NCI-H2171 (cell line): Measurements from ENCODE around the gene NDUFB3.
"Not testable (repeated sequence)": the region's sequence is repeated elsewhere in the genome, so short reads cannot be mapped to it uniquely, and the experiment has no call there.

Experiments
- DNase-seq: peaks from one replicate; lab custom pipeline; 2025; lab: John Stamatoyannopoulos, UW

Gene NDUFB3

DNA sequence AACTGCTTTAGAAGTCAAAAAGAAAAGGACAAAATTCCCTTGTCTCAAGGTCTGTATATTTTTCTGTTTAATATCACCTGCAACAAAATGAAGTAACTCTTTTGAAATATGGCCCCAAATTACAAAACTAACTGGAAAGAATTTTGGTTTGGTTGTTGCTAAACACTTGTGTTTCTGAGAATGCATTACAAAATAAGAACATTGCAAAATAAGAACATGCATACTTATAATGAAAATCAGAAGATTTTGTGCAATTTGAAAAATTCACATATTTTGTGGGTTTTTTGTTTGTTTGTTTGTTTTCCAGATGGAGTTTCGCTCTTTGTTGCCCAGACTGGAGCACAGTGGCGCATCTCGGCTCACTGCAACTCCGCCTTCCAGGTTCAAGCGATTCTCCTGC is 21.8 kb downstream of the NDUFB3 start:
- no peak for DNase-seq

DNA sequence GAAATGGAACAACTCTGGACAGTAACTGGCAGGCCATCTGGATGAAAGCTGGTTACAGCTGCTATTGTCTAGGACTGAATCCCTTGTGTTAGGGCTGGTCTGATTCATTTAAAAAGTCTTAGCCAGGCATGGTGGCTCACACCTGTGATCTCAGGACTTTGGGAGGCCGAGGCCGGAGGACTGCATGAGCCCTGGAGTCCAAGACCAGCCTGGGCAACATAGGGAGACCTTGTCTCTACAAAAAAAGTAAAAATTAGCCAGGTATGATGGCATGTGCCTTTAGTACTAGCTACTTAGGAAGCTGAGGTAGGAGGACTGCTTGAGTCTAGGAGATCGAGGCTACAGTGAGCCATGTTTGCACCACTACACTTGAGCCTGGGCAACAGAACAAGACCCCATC is 28.7 kb downstream of the NDUFB3 start:
- DNase-seq = no peak

DNA sequence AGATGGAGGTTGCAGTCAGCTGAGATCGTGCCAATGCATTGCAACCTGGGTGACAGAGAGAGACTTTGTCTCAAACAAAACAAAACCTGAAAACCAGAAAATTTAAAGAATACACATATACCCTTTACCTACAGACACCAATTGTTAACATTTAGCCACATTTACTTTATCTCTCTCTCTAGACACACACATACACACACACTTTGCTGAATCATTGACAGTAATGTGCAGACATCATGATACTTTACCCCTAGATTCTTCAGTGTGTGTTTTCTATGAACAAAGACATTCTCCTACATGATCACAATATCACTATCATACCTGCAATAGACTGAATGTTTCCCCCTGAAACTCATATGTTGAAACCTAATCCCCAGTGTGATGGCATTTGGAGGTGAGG is 34.0 kb downstream of the NDUFB3 start:
- no peak for DNase-seq

DNA sequence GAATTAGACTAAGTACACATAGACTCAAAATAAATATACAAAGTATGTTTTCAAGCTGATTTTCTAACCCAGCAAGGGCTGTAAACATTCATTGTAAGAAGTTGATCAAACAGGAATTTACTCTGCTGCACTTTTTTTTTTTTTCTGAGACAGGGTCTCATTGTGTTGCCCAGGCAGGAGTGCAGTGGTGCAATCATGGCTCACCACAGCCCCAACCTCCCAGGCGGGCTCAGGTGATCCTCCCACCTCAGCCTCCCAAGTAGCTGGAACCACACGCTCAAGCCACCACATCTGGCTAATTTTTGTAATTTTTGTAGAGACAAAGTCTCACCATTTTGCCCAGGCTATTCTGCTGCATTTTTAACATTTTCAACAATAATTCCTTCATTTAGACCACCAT is 35.8 kb downstream of the NDUFB3 start:
- DNase-seq = no peak

DNA sequence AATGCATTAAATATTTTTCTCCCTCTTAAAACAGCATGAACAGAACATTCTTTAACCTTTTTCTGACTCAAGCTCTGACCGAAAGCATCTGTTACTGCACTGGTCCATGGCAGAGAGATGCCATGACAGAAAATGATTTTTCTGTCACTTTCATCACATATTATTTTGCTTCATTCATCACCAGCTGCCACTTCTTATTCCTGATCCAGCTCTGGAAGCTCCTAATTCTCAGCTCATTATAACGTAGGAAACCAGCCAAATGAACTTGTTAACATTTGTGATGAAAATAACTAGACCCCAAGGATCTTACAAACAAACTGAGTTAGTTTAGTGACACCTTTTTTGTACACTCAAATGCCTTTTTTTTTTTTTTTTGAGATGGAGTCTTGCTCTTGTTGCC is 36.5 kb downstream of the NDUFB3 start:
- no peak for DNase-seq

DNA sequence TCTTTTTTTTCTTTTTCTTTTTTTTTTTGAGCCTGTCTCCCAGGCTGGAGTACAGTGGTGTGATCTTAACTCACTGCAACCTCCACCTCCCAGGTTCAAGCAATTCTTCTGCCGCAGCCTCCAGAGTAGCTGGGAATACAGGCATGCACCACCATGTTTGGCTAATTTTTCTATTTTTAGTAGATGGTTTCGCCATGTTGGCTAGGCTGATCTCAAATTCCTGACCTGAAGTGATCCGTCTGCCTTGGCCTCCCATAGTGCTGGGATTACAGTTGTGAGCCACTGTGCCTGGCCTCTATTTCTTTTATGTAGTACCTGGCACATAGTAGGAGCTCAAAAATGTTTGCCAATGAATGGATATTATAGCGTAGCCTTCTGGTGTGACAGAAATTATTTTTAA is 37.4 kb downstream of the NDUFB3 start:
- DNase-seq = no peak

DNA sequence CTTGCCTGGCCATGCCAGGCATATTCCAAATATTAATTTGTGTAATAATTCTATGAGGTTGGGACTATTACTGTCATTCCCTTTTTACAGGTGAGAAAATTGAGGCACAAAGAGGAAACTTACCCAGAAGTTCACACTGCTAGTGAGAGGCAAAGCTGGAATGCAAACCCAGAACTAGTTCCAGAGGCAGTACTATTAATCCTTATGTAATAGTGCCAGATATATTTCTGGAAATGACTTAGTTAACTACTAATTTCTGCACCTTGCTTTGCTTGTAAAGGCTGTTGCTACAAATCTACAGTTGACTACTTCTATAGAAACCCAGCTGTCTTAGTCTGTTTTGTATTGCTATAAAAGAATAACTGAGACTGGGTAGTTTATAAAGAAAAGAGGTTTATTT is 38.8 kb downstream of the NDUFB3 start:
- DNase-seq = no peak

DNA sequence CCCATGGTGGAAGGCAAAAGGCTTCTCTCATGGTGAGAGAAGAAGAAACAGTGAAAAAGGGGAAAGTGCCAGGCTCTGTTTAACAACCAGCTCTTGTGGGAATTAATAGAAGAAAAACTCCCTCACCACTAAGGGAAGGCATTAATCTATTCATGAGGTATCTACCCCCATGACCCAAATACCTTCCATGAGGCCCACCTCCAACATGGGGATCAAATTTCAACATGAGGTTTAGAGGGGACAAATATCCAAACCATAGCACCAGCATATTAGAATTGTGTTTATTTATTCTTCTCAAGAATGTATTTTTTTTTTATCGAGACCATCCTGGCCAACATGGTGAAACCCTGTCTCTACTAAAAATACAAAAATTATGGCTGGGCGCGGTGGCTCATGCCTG is 39.3 kb downstream of the NDUFB3 start:
- DNase-seq = no peak

DNA sequence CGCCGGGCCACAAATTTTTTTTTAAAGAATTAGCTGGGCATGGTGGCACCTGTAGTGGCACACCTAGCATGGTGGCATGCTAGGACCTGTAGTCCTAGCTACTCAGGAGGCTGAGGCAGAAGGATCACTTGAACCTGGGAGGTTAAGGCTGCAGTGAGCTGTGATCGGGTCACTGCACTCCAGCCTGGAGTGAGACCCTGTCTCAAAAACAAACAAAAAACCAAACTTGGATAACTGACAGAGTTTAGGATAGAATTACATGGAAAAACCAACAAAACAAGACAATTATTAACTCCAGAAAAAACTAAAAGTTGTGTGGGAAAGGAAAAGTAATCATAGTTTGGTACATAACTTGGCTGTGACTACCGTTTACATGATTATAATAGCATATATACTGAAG is 42.5 kb downstream of the NDUFB3 start:
- DNase-seq = no peak

DNA sequence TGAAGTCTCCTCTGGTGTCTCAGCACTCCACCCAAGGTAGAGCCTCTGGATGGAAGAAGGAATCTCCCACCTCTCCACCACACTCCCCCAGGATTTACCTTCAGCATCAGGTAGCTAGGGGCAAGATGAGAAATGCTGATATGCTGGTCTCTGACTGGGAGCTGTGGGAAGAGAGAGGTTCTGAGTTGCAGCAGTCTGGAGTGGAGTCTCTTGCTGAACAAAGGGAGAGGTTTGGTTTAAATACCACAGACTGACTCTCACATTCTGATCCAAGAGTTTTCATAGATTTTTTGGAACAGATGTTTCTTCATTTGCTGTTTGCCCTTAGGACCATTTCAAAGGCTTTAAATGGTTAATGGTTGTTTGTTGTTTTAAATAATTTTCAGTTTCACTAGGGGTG is 43.0 kb downstream of the NDUFB3 start:
- DNase-seq = no peak

DNA sequence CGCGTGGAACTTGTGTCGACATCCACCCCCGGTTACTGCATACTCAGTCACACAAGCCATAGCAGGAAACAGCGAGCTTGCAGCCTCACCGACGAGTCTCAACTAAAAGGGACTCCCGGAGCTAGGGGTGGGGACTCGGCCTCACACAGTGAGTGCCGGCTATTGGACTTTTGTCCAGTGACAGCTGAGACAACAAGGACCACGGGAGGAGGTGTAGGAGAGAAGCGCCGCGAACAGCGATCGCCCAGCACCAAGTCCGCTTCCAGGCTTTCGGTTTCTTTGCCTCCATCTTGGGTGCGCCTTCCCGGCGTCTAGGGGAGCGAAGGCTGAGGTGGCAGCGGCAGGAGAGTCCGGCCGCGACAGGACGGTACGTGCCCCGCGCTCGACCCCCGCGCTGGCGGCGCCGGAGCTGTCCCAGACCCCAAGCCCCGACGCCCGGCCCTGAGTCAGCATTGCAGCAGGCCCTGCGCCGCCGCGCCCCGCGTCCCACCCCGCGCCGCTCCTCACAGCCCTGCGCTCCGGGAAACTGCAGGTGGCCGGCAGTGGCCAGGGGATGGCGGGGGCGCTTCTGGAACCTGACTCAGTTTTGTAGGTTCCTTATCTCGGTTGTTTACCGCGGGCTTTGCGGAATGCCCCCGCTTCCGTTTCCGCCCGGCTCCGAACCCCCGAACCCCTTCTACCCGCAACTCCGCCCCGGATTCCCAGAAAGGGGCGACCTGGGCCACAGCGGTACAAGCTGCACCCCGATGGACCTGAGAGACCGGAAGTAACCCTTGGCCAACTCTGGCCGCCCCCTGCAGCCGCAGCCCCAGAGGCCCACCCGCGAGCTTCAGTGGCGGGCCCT is 44.5 kb downstream of the NDUFB3 start, which contains the start of gene CFLAR:
CFLAR (plus strand) TSS at position 50 of the 844 bp plus-strand sequence. CDS start 13,702 bp downstream, outside the sequence.
- DNase-seq = peak; percentile 17

DNA sequence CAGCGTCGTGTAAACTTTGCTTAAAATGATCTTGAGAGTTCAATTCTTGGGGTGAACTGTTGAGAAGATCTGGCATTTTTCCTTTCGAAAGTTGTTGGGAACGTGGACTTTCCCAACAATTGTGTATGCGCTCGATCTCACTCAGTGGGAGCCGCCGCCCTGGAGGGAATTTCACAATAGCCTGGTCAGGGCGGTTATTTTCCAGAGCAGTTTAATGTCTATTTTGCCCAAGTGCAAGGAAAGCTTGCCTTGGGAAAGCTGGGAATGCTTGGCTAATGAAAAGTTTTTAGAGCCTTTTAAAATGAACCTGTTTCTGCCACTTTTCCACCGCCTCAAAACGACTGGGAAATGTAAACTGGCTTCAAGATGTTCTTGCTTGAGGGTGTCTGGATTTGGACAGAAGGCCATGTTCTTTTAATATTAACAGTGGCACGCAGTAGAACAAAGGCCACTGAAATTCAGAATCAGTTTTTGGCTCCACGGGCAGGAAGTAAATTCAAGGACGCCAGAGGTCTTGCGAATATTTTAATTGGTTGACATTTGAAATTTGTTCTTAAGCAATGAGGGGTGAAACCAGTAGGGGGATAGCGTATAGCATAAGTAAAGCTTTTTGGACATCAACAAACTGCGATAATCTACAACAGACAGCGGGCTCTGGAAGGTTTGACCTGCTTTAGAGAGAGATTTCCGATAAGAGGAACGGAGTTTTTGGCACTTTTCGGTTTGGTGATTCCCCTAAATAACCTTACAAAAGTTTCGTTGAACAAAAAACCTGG is 45.3 kb downstream of the NDUFB3 start:
- DNase-seq = no peak

DNA sequence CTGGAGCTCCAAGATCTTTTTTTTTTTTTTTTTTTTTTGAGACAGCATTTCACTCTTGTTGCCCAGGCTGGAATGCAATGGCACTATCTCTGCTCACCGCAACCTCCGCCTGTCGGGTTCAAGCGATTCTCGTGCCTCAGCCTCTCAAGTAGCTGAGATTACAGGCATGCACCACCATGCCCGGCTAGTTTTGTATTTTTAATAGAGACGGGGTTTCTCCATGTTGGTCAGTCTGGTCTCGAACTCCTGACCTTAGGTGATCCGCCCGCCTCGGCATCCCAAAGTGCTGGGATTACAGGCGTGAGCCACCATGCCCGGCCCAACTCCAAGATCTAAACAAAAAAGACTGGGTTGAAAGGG is 45.9 kb downstream of the NDUFB3 start:
- DNase-seq = not testable (repeated sequence)

DNA sequence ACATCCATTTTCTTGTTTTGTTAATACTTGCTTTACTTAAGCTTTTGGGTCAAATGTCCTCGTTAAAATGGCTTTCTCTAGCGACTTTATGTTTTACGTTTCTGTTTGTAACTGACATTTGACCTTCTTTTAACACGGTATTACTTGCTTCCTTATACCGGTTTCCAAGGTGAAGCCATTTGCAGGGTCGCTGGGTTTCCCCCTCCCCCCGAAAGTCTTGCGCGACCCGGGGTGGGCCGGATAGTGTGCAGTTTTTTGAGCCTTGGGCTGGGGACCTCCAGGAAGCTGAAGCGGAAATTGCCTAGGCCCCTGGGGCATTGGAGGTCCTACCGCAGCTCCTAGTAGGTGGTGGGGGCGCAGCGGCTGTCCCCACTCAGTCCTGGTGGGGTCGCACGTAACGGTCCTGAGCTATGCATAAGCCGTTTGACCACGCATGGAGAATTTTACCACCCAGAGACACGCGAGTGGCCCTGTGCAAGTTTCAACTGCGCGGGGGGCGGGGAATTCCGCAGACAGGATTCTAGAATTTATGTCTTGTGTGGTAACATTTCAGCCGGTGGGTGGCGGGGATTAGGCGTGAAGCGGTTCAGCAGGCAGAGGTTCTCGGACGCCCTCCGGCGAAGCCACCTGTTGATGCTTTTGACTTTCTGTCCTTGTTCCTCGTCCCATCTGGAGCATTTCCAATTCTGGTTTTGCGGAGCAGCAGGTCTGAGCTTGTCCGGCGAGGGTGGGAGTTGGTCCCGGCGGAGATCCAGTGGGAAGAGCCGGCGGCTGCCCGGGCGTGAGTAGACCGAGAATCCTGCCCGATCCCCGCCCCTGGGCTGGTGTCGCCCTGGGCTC is 46.5 kb downstream of the NDUFB3 start:
- DNase-seq = peak; percentile 74

DNA sequence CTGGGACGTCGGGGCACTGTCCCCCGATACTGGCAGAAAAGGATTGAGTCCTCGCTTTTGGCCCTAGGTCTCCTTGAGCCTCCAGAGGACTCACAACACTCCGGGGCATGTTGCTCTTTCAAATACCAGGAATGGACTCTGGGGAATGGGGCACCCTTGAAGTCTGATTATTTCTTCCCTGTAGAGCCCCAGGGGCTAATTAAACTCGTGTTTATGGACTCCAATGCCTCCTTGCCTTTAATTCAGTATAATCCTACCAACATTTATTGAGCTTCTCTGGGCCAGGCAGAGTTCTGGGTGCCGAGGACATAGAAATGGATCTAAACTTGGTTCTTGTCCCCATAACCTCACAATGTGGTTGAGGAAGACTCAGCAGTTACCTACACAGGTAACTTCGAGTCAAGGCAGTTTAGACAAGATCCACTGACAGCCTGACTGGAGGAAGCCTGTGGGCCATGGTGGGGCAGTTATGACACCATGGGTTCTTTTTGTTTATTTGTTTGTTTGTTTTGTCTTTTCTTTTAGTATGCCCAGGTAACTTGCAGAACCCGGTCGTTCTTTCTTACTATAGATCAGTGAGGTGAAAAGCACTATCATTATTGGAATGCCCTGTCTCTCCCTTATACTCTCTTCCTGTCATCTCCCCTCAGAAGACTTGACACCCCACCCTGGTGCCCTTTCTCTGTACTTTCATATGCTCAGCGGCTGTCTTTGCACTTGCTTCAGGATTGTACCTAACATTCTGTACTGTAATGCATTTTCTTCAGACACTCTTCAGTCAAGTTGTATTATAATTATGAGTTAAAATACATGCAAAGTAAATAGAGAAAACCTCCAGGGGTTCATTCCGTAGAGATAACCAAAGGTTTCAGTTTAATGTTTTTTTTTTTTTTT is 47.4 kb downstream of the NDUFB3 start:
- DNase-seq = peak; percentile 49

DNA sequence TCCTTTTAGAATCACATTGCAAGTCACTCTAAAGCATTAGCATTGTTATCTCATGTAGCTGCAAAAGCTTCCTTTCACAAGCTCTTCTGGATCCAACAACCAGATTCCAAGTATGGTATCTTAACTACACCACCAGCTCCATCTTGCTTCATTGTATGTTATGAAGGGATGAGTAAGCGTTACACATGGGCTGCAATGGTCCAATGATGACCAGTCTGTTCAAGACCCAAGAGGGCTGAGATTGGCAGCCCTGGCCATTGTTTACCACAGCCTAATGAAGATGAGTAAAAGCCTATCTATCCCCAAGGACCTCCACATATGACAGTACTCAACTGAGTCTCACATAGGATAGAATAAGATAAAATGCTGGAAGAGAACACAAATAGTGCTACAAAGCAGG is 50.5 kb downstream of the NDUFB3 start:
- DNase-seq = no peak

DNA sequence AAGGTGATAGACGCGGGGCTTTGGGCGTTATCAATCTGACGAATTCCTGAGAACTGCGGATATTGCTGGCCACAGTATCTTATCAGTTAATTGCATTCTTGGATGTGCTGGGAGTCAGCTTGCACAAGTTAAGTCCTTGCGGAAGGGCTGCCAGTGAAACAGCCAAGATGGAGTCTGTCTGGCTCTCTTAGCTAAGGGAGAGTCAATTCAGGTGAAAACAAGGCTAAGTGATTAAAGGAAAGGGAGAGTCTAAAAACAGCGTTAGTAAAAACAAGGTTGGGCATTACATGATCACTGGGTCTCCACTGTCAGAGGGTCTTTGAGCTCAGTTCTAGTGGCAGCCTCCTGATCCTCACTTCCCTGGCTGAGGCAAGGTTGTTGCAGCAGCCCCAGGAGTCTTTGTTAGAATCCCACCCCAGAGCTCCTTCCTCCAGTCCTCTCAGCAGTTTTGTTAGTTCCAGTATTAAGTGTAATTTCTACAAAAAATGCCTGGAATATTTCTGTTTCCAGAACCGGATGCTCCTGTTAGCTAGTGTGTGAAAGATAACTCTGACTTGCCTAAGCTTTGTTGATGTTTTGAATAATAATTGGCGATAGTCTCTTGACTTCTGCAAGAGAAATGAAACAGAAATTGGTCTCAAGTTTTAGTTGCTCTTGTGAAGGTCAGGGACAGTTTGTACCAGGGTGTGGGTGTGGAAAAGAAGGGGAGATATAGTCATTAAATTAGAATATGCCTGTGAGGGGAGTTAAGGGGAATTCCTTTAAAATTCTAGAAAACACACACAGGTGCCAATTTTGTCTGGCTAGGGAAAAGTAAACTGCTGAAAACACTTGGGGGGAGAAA is 54.7 kb downstream of the NDUFB3 start:
- DNase-seq = no peak

DNA sequence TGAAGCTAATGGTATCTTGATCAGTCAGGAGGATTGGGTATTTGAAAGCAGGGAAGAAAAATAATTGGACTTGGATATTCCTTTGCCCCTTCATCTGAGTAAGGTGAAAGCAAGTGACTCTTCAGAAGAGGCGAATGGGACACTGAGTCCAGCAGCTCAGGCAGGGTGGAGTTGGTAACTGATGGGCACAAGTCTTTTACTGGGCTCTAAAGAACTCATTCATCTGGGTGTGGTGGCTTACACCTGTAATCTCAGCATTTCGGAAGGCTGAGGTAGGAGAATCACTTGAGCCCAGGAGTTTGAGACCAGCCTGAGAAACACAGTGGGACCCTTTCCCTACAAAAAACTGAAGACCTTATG is 55.3 kb downstream of the NDUFB3 start:
- no peak for DNase-seq

DNA sequence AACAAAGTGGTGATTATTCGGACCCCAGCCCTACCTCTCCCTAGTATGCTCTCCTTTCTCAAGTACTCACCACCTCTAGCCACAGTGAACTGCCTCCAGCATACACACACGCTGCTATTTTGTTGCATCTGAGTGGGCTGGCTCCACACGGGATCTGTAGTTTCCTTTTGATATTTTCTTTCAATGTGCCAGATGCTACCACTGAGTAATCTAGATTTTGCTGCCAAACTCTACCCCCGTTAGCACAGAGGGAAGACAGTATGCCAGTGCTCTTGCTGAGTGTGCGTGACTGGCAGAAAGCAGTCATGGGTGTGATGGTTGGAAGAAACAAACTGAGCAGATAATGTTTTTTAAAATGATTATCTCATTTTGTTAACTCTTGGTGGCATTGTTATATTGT is 55.8 kb downstream of the NDUFB3 start:
- DNase-seq = peak; percentile 55

DNA sequence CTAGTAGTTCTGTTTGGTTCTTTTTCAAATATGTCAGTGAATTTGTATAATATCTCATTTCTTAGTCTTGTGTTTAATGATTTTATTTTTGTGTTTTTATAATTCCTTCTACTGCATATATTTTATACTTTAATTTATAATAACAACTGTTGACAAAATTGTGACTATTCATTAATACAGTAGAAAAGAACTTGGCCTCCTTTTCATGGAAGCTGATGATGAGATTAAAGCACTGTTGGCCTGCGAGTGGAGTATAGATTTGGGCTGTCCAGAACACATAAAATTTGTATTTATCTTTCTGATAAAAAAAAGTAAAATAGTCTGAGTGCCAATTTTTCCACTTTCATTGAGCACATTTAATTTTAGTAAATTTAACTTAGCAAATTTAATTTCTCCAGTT is 56.2 kb downstream of the NDUFB3 start:
- no peak for DNase-seq
